Ascending aorta (tissue), 2 donors: Measurements from ENCODE around the gene GXYLT2. TPM values are rescaled to one million over a fixed set of nuclear protein-coding genes. Genes with fewer than 3 reads are reported as not detected.

Experiments used
- DNase-seq, 2 donors: peaks; one replicate each; pipeline ENCODE4 v3.0.0-alpha.2; 2019; ENCODE audit warnings: low spot score in 2 of 2
- H3K27ac ChIP-seq, 2 donors: fragments of 200-600 bp; sonication (generic); one replicate each; pipeline ENCODE4 v1.5.1; 2016 to 2017; ENCODE audit warnings: mild to moderate bottlenecking in 1 of 2
- H3K27me3 ChIP-seq: fragments of 200-600 bp; sonication (generic); one replicate; pipeline ENCODE4 v1.5.1; 2017
- H3K36me3 ChIP-seq, 2 donors: fragments of 200-600 bp; sonication (generic); one replicate each; pipeline ENCODE4 v1.5.1; 2016
- H3K4me1 ChIP-seq, 2 donors: fragments of 200-600 bp; sonication (generic); one replicate each; pipeline ENCODE4 v1.5.1; 2016 to 2017; ENCODE audit warnings: mild to moderate bottlenecking in 1 of 2
- H3K4me3 ChIP-seq, 2 donors: fragments of 200-600 bp; sonication (generic); one replicate each; pipeline ENCODE4 v1.5.1; 2016 to 2017; ENCODE audit warnings: mild to moderate bottlenecking in 1 of 2
- H3K9me3 ChIP-seq, 2 donors: fragments of 200-600 bp; sonication (generic); one replicate each; pipeline ENCODE4 v1.5.1; 2016
- intact Hi-C: fragments of 100-400 bp; cut with DNase I; formaldehyde crosslinking; loops from one replicate; pipeline ENCODE4 v1.15.1; 2023
- total RNA-seq: library from RNA; depleted of rRNA; stranded (reverse); fragments of >200 nt; gene quantifications from one replicate; pipeline ENCODE4 v1.1.0, GENCODE V29; 2016
- TF ChIP-seq, protein P1 (sequence below), 3 experiments: fragments of 200-600 bp in 2 of 3; fragments of 450-650 bp in 1 of 3; sonication (generic) in 2 of 3; IDR thresholded peaks; one replicate each; pipeline ENCODE4 v1.5.1; 2016 to 2019; ENCODE audit warnings: antibody characterized with exemption in 3 of 3, mild to moderate bottlenecking in 1 of 3, moderate library complexity in 1 of 3

GXYLT2 gene
- total RNA-seq, 1 donor from 2014 or later, result 19.5 TPM

GRCh38 chr3:72951259-72951722 lies 63.4 kb downstream of the GXYLT2 start:
- intact Hi-C loops, result no loop called here

GRCh38 chr3:72953325-72953956 lies 65.6 kb downstream of the GXYLT2 start:
- DNase-seq, result no peak
- TF ChIP-seq, protein P1, sequence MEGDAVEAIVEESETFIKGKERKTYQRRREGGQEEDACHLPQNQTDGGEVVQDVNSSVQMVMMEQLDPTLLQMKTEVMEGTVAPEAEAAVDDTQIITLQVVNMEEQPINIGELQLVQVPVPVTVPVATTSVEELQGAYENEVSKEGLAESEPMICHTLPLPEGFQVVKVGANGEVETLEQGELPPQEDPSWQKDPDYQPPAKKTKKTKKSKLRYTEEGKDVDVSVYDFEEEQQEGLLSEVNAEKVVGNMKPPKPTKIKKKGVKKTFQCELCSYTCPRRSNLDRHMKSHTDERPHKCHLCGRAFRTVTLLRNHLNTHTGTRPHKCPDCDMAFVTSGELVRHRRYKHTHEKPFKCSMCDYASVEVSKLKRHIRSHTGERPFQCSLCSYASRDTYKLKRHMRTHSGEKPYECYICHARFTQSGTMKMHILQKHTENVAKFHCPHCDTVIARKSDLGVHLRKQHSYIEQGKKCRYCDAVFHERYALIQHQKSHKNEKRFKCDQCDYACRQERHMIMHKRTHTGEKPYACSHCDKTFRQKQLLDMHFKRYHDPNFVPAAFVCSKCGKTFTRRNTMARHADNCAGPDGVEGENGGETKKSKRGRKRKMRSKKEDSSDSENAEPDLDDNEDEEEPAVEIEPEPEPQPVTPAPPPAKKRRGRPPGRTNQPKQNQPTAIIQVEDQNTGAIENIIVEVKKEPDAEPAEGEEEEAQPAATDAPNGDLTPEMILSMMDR (IDR thresholded peaks at IDR 0.05), result no peak
- H3K4me1 ChIP-seq, result no peaks in the 10 kb centered on the region
- no peak overlapping the region for H3K27ac ChIP-seq
- peaks cover 0 to 9% of the 10 kb centered on the region in 2 donors for H3K36me3 ChIP-seq
- no peaks in the 10 kb centered on the region for H3K9me3 ChIP-seq
- H3K27me3 ChIP-seq, result no peaks in the 10 kb centered on the region
- intact Hi-C loops, result no loop called here
- no peak overlapping the region for H3K4me3 ChIP-seq

More at GRCh38 chr3:72951259-72951722, 63.4 kb downstream of the GXYLT2 start:
- H3K27ac ChIP-seq, result no peak overlapping the region
- peaks cover 0 to 4% of the 10 kb centered on the region in 2 donors for H3K36me3 ChIP-seq
- no peaks in the 10 kb centered on the region for H3K9me3 ChIP-seq
- no peaks in the 10 kb centered on the region for H3K4me1 ChIP-seq
- no peak overlapping the region for H3K4me3 ChIP-seq
- DNase-seq, result no peak
- no peaks in the 10 kb centered on the region for H3K27me3 ChIP-seq
- TF ChIP-seq, protein P1 (IDR thresholded peaks at IDR 0.05), result no peak

DNA sequence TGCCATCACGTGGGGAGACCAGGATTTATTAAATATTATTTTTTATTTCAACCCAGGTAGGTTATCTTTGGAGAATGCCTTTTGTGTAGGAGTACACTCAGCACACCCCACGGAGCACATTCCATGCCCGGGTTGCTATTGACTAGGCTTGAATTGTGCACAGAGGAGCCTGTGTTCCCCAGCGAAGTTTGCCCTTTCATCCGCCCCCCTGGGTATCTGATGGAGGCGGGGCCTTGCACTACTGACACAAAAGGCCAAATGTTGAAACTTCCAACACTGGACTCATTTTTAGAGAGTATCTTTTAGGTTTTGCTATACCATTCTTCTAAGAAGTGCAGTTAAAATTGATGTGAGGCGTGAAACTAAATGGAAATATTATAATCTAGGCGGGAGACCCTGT lies 69.5 kb downstream of the GXYLT2 start:
- peaks cover 3 to 12% of the 10 kb centered on the region in 2 donors for H3K36me3 ChIP-seq
- DNase-seq, result no peak
- no peak overlapping the region for H3K4me3 ChIP-seq
- intact Hi-C loops, result no loop called here
- no peaks in the 10 kb centered on the region for H3K9me3 ChIP-seq
- TF ChIP-seq, protein P1 (IDR thresholded peaks at IDR 0.05), result no peak
- H3K27me3 ChIP-seq, result no peaks in the 10 kb centered on the region
- H3K4me1 ChIP-seq, result no peaks in the 10 kb centered on the region
- no peak overlapping the region for H3K27ac ChIP-seq

DNA sequence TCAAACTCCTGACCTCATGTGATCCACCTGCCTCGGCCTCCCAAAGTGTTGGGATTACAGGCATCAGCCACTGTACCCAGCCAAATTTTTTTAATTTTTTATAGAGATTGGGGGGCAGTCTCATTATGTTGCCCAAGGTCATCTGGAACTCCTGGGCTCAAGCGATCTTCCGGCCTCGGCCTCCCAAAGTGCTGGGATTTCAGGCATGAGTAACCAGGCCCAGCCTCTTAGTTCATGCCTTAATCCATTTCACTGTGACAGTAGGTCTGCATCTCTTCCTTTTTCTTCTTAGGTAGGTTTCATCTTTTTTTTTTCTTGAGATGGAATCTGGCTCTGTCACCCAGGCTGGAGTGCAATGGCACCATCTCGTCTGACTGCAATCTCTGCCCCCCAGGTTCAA lies 71.5 kb downstream of the GXYLT2 start:
- no peak for DNase-seq
- no peaks in the 10 kb centered on the region for H3K4me1 ChIP-seq
- H3K4me3 ChIP-seq, result no peak overlapping the region
- H3K27ac ChIP-seq, result no peak overlapping the region
- peaks cover 3 to 12% of the 10 kb centered on the region in 2 donors for H3K36me3 ChIP-seq
- TF ChIP-seq, protein P1 (IDR thresholded peaks at IDR 0.05), result no peak
- H3K9me3 ChIP-seq, result no peaks in the 10 kb centered on the region
- intact Hi-C loops, result no loop called here
- no peaks in the 10 kb centered on the region for H3K27me3 ChIP-seq

DNA sequence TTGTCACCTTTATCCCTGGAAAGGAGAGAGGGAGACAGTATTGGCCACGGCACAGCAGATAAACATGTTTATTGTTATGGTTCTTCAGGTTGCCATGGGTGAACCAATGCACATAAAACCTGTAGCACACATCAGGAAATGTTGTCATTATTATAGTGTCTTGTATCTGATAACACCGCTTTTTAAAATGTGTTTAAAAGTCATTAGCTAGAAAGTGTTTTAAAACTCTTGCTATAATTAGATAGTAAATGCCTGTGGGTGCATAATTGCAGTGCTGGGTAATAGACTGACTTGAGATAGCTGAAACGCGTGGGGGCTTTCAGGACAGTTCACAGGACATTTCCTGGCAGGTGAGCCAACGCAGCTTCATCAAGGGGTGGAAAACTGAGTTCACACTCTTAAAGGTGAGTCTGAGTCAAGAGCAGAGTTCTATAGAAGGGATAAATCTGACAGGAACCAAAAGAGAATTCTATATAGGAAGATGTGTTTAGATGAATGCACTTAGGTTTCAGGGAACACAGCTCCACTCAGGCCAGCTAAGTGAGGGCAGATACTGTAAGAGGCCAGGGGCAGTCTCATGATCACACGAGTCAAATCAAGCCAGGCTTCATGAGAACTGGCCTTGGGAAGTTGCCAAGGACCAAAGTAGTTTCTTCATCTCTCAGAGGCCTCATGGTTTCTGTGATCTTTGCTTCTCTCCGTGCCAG lies 73.1 kb downstream of the GXYLT2 start:
- no peak overlapping the region for H3K27ac ChIP-seq
- intact Hi-C loops, result no loop called here
- no peak for DNase-seq

More for the DNA sequence above, 73.1 kb downstream of the GXYLT2 start:
- Histone ChIP-seq H3K27me3 (no peaks in the 10 kb centered on the region), H3K4me1 (no peaks in the 10 kb centered on the region), H3K9me3 (no peaks in the 10 kb centered on the region), H3K4me3 (no peak overlapping the region), H3K36me3 (peaks cover 3 to 8% of the 10 kb centered on the region in 2 donors)
- TF ChIP-seq, protein P1 (IDR thresholded peaks at IDR 0.05), result no peak
